GM21576 (cell line): ENCODE measurements around the gene TLE2.
"Not testable (repeated sequence)": the region's sequence is repeated elsewhere in the genome, so short reads cannot be mapped to it uniquely, and the experiment has no call there.

Experiments
- ATAC-seq: cut with Tn5 transposase; IDR thresholded peaks from one replicate; pipeline ENCODE4 v1.9.1; 2021; ENCODE audit warnings: mild to moderate bottlenecking, moderate library complexity; ENCODE audit not compliant: unreplicated experiment

Gene TLE2

DNA sequence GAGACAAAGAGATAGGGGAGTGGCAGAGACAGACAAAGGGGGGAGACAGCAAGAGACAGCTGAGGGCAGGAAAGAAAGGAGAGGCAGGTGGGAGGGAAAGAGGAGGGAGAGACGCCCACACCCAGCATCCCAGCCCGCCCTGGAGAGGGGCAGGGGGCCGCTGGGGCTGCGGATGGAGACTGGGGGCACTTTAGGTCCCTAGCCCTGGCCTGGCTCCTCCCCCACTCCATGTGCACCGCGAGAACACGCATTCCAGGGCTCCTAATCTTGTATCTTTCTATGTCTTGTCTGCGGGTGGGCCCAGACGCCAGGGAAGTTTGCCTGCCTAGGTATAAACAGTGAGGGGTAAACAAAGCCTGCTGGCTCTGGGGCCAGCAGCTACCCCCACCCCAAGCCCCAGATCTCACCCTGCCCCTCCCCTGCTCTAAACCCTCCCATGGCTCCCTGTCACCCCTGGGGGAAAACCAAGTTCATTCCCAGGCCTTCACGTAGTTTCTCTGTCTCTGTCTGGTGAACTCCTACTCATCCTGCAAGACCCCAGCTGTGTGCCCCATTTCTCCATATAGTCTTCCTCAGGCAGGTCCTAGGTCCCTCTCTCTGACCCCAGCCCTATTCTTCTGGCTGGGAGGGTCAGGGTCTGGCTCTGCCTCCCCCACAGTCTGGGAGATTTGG, 27.5 kb upstream of the TLE2 start:
- ATAC-seq = no peak

DNA sequence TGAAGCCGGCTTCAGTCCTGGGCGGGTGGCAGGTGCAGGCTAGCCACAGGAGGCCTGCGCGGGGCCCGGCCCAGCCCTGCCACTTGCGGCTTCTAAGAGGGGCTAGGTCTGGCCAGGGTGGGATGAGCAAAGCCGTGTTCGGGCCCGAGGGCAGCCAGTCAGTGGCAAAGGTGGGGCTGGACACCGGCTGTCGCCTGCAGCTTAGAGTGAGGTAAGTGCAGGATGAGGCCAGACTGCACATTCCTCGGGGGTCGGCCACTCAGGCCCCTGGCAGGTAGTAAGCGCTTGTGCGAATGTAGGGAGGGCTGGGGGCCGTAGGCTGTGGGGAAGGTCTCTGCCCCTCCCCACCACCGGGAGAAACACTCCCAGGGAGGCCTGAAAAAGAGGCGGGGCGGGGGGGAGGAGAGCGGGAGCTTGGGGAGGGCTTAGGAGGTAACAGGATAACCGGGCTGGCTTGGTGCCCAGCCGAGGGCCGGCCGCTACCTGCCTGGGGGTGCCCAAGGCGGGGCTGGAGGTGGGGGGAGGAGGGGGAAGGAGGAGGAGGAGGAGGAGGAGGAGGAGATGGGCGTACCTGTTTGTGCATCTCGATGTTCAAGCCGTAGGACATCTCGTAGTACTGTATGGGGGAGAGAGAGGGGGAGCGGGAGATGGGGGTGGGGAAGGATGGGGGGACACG, 26.8 kb upstream of the TLE2 start:
- ATAC-seq = no peak

GRCh38 chr19:3054972-3055740, 26.1 kb upstream of the TLE2 start:
- no peak for ATAC-seq

GRCh38 chr19:3054265-3054971, 25.3 kb upstream of the TLE2 start:
- no peak for ATAC-seq

DNA sequence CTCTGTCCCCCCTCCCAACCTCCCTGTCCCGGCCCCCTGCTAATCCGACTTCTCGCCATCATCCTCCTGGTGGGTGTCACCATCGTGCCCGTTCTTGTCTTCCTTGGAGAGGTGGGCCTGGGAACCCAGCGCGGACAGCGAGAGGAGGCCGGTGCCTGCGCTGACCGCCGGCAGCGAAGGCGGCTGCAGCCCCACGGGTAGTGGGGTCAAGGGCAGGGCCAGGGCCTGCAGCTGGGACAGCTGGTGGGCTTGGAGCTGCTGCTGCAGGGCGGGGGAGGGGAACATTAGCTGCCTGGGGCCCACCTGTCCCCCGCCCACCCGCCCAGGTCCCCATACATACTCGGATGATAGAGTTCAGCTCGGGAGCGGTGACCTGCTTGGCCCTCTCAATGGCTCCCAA, 24.7 kb upstream of the TLE2 start:
- no peak for ATAC-seq

DNA sequence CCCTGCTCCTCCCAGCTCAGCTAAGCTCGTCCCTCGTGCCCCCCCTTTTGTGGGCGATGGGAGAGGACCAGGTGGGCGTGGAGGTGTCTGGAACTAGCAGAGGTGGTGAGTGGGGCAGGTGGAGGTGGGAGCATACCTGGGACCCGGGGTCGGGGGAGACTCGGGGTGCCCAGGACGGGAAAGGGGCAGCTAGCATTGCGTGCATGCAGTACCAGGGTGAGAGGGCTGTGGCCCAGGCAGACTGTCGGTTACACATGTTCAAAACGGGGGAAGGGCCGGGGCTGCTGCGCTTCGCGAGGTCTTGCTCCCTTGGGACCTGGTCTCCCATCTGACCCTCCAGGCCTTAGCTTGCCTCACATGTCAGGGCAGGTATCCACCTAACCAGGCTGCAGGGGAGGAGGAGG, 24.1 kb upstream of the TLE2 start:
- no peak for ATAC-seq

GRCh38 chr19:3050016-3050415, 20.9 kb upstream of the TLE2 start:
- not testable (repeated sequence) for ATAC-seq

- ATAC-seq = no peak
These were observed 20.0 kb upstream of the TLE2 start for GRCh38 chr19:3049089-3049488.

DNA sequence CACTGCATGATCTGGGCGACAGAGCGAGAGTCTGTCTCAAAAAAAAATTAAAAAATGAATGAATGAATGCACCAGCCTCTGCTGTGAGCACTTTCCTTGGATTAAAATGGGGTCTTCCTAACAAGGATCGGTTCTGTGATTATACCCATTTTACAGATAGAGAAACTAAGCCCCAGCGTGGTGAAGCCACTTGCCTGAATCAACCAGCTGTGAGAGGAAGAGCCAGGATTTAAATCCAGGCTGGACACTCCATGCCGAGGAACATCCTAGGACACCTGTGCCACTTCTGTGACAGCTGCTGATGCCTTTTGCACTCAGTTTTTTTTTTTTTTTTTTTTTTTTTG, 19.1 kb upstream of the TLE2 start:
- no peak for ATAC-seq

GRCh38 chr19:3047496-3048189, 18.6 kb upstream of the TLE2 start:
- no peak for ATAC-seq

GRCh38 chr19:3046698-3047495, 17.8 kb upstream of the TLE2 start:
- ATAC-seq = no peak

GRCh38 chr19:3045885-3046697, 17.0 kb upstream of the TLE2 start:
- ATAC-seq = no peak

DNA sequence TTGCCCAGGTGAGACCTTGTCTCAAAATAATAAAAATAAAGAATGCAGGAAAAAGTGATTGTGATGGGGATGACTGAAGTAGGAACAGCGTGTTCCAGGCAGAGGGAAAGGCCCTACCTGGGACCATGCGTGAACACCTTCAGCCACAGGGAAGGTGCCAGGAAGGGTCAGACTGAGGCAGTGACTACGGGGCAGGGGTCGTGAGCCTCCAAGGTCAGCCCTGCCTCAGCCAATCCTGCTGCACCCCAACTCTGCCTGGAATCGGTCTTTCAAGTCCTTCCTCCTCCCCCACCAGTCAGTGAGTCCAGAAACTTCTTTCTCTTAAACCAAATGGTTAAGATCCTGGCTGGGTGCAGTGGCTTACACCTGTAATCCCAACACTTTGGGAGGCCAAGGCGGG, 16.1 kb upstream of the TLE2 start:
- no peak for ATAC-seq

DNA sequence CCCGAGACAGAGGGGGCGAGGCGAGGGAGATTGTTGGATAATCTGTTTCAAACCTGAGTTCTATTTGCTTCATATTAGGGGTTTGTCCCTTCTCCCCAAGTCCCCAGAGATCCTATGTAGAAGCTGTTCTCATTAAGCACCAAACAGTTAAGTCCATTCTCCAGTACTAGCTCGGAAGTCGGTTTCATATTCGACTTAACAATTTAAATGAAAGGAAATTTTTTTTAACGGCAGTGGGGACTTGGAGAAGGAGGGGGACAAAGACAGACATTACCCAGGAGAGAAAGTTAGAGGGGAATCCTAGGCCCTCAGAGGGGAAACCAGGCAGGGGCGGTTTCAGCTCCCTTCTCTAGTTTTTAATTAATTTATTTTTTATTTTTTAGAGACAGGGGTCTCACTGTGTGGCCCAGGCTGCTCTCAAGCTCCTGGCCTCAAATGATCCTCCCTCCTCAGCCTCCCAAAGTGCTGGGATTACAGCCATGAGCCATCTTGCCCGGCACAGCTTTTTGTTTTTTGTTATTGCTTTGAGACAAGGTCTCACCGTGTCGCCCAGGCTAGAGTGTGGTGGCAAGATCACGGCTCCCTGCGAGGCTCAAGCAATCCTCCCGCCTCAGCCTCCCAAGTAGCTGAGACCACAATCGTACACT, 13.7 kb upstream of the TLE2 start:
- no peak for ATAC-seq

GRCh38 chr19:3041761-3042620, 12.9 kb upstream of the TLE2 start:
- no peak for ATAC-seq

DNA sequence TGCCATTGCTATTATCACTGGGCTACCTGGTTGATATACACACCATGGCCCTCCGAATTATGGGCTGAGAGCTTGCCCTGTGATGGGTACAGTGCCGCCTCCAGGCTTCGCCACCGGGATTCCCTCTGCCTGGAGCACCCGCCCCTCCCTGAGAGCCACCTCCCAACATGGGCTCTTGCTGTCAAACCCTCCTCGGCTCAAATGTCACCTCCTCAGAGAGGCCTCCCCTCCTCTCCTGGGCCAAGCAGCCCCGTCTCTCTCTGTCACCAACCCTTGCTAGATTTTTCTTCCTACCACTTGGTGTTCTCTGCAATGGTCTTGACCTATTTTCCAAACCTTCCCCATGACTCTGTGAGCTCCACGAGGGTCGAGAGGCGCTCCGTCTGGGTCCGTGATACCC, 12.2 kb upstream of the TLE2 start:
- no peak for ATAC-seq

- ATAC-seq = no peak
These were observed 10.6 kb upstream of the TLE2 start for GRCh38 chr19:3039641-3040077.

- ATAC-seq = no peak
These were observed 10.0 kb upstream of the TLE2 start for GRCh38 chr19:3039125-3039524.
